Mesodermal cell (in vitro differentiated cells): ENCODE data around the gene HIC1.

Experiments used
- H3K27ac ChIP-seq: 2 replicates; pipeline ENCODE4 v1.7.0; 2013; ENCODE audit warnings: mild to moderate bottlenecking, low read depth, low read length, moderate library complexity; ENCODE audit not compliant: severe bottlenecking
- H3K36me3 ChIP-seq: 2 replicates; pipeline ENCODE4 v1.7.1; 2013; ENCODE audit warnings: mild to moderate bottlenecking, low read length, moderate library complexity; ENCODE audit not compliant: control insufficient read depth, insufficient read depth
- H3K4me1 ChIP-seq: one replicate; pipeline ENCODE4 v1.7.1; 2013; ENCODE audit warnings: mild to moderate bottlenecking, low read length; ENCODE audit not compliant: insufficient read depth, control insufficient read depth, poor library complexity, severe bottlenecking
- H3K4me3 ChIP-seq: 2 replicates; pipeline ENCODE4 v1.7.0; 2013; ENCODE audit warnings: low read length, control low read depth, mild to moderate bottlenecking; ENCODE audit not compliant: insufficient read depth, poor library complexity, severe bottlenecking; ENCODE audit errors: extremely low read depth
- H3K9me3 ChIP-seq: 2 replicates; pipeline ENCODE4 v1.7.1; 2013; ENCODE audit warnings: mild to moderate bottlenecking, low read length, moderate library complexity; ENCODE audit not compliant: control insufficient read depth
- WGBS, 2 experiments: methylation state at CpG; one replicate each; pipeline ENCODE4 v1.1.5; 2013; ENCODE audit warnings: missing lambda C conversion rate in 2 of 2; ENCODE audit not compliant: insufficient coverage in 2 of 2; 5-methylcytosine and 5-hydroxymethylcytosine counted together

The HIC1 gene

GRCh38 chr17:2093349-2093748, 38.4 kb downstream of the HIC1 start:
- H3K4me1 ChIP-seq = peaks cover 31% of the 10 kb centered on the region
- WGBS, 2 experiments = 86 to 90% methylated on average over 2 to 4 of the region's 5 CpGs
- peaks cover 7% of the 10 kb centered on the region for H3K36me3 ChIP-seq
- H3K9me3 ChIP-seq = no peaks in the 10 kb centered on the region
- no peak overlapping the region for H3K27ac ChIP-seq
- H3K4me3 ChIP-seq = no peak overlapping the region

GRCh38 chr17:2094891-2095535, 40.1 kb downstream of the HIC1 start:
- Histone ChIP-seq H3K27ac (peak overlapping the region; percentile 59), H3K9me3 (no peaks in the 10 kb centered on the region), H3K36me3 (peaks cover 7% of the 10 kb centered on the region), H3K4me1 (peaks cover 18% of the 10 kb centered on the region), H3K4me3 (no peak overlapping the region)
- 88 to 89% methylated on average over 8 to 12 of the region's 12 CpGs for WGBS, 2 experiments

GRCh38 chr17:2095536-2095910, 40.6 kb downstream of the HIC1 start:
- H3K9me3 ChIP-seq = no peaks in the 10 kb centered on the region
- H3K36me3 ChIP-seq = peaks cover 7% of the 10 kb centered on the region
- H3K4me3 ChIP-seq = no peak overlapping the region
- peaks cover 15% of the 10 kb centered on the region for H3K4me1 ChIP-seq
- WGBS, 2 experiments = 73 to 81% methylated on average over 9 of the region's 10 CpGs
- peak overlapping the region; percentile 59 for H3K27ac ChIP-seq

- Histone ChIP-seq H3K9me3 (no peaks in the 10 kb centered on the region), H3K36me3 (peaks cover 5% of the 10 kb centered on the region), H3K4me1 (peaks cover 9% of the 10 kb centered on the region), H3K27ac (no peak overlapping the region), H3K4me3 (no peak overlapping the region)
- WGBS, 2 experiments = 90 to 93% methylated on average over 14 to 15 of the region's 15 CpGs
Measured at GRCh38 chr17:2101448-2102257, 46.8 kb downstream of the HIC1 start.

GRCh38 chr17:2102931-2103809, 48.3 kb downstream of the HIC1 start:
- H3K4me3 ChIP-seq = no peak overlapping the region
- WGBS, 2 experiments = 98 to 99% methylated on average over 8 to 9 of the region's 9 CpGs
- H3K9me3 ChIP-seq = no peaks in the 10 kb centered on the region
- H3K4me1 ChIP-seq = peaks cover 10% of the 10 kb centered on the region
- H3K36me3 ChIP-seq = peaks cover 5% of the 10 kb centered on the region
- no peak overlapping the region for H3K27ac ChIP-seq

- Histone ChIP-seq H3K36me3 (peaks cover 5% of the 10 kb centered on the region), H3K9me3 (no peaks in the 10 kb centered on the region), H3K4me1 (peaks cover 10% of the 10 kb centered on the region), H3K4me3 (no peak overlapping the region), H3K27ac (no peak overlapping the region)
- WGBS, 2 experiments = no CpG with 5 or more reads among the region's 1 CpG
Measured at GRCh38 chr17:2105663-2106062, 50.8 kb downstream of the HIC1 start.

- Histone ChIP-seq H3K36me3 (peaks cover 5% of the 10 kb centered on the region), H3K4me1 (peaks cover 10% of the 10 kb centered on the region), H3K9me3 (no peaks in the 10 kb centered on the region), H3K27ac (peak overlapping the region; percentile 68), H3K4me3 (no peak overlapping the region)
- 88 to 91% methylated on average over 7 to 10 of the region's 11 CpGs for WGBS, 2 experiments
Measured at GRCh38 chr17:2106308-2106955, 51.5 kb downstream of the HIC1 start.

- no peak overlapping the region for H3K4me3 ChIP-seq
- peaks cover 10% of the 10 kb centered on the region for H3K4me1 ChIP-seq
- no peaks in the 10 kb centered on the region for H3K9me3 ChIP-seq
- peak overlapping the region; percentile 68 for H3K27ac ChIP-seq
- peaks cover 5% of the 10 kb centered on the region for H3K36me3 ChIP-seq
- 100% methylated on average over 1 to 2 of the region's 2 CpGs for WGBS, 2 experiments
Measured at GRCh38 chr17:2107050-2107449, 52.1 kb downstream of the HIC1 start.

- Histone ChIP-seq H3K27ac (no peak overlapping the region), H3K4me1 (peaks cover 10% of the 10 kb centered on the region), H3K9me3 (no peaks in the 10 kb centered on the region), H3K4me3 (no peak overlapping the region), H3K36me3 (peaks cover 5% of the 10 kb centered on the region)
- WGBS, 2 experiments = 95 to 100% methylated on average over 3 of the region's 3 CpGs
Measured at GRCh38 chr17:2107506-2107905, 52.6 kb downstream of the HIC1 start.

- WGBS, 2 experiments = 87 to 97% methylated on average over 7 to 8 of the region's 8 CpGs
- H3K27ac ChIP-seq = no peak overlapping the region
- H3K4me1 ChIP-seq = peaks cover 10% of the 10 kb centered on the region
Measured at GRCh38 chr17:2108170-2108569, 53.3 kb downstream of the HIC1 start.

More at GRCh38 chr17:2108170-2108569, 53.3 kb downstream of the HIC1 start:
- Histone ChIP-seq H3K4me3 (no peak overlapping the region), H3K36me3 (peaks cover 5% of the 10 kb centered on the region), H3K9me3 (no peaks in the 10 kb centered on the region)
